HG02970 (cell line): ENCODE data around the gene SLC1A7.

Source experiments
- ATAC-seq: cut with Tn5 transposase; IDR thresholded peaks from one replicate; pipeline ENCODE4 v1.9.1; 2021; ENCODE audit warnings: mild to moderate bottlenecking, moderate library complexity, moderate number of reproducible peaks; ENCODE audit not compliant: unreplicated experiment, low FRiP score

The SLC1A7 gene

DNA sequence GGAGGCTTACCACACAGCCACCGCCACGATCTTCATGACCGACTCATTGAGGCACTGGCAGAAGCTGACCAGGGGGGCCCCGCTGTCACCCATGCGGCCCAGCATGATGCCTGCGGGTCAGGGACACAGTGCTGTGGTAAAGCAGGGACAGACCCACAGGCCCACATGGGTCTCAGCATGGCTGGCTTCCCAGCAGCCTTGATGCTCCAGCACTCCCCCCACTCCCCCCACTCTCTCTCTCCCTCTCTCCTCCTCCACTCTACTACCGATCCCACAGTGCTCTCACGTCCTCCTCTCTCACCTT is 49.0 kb downstream of the SLC1A7 start:
- no peak for ATAC-seq

DNA sequence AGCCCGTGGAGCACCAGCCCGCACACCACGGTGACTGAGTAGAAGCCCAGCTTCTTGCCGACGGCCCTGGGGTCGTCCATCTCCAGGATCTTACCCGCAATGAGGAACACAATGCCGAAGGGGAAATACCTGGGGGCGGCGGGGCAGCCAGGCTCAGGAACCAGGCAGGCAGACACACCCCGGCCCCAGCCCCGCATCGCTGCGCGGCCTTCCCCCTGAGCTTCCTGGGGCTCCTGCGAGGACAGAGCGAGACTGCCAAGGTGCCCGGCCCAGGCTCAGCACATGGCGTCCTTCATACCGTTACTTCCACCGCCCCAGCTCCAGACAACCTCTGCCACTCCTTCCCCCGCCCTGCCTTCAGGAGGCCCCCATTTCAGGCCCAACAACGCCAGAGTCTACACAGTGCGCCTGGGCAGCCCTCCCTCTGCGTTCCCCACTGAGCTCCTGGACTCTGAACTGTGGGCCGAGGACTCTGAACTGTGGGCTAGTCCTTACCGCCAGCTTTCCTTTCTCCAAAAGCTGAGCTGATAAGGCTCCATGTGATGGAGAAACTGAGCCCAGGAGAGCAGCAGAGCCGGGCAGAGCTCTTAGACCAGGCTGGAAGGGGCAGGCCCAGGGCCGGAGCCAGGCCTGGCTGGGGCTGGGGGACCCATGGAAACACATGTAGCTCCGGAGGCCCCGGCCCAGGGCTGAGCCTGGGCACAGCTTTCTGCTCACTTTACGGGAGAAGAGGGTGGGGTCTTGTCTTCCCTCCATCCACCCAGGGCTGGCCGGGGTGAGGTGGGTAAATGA is 49.6 kb downstream of the SLC1A7 start:
- no peak for ATAC-seq

DNA sequence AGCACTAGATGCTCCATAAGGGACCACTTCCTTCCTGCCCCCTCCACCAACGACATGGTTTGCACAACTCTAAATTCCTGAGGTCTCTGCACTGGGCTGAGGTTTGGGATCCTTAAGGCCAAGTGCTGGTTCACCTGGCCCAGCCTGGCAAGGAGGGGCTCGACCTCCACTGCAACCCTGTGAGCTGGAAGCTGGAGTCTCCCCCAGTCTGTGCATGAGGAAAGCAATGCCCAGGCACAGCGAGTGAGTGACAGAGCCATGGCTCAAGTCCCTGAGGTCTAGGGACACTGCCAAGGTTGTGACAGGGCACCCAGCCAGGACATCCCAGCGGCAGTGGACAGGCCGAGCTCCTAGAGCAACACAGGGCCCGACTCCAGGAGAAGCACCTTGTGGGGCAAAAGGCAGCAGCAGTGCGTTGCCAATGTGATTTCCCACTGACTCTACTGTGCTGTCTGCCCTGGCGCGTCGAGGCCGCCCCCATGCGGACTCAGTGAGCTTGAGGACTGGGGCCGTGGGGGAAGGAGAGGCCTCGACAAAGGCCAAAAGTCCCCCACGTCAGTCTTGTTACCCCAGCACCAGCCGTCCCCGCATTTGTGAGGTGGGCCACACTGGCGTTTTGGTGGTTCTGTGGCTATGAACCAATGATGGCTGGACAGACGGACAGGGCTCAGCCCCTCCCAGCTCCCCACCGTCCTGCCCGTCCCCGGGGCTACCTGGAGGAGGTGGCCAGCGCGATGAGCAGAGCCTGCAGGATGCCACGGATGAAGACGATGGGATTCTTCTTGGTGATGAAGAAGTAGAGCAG is 50.4 kb downstream of the SLC1A7 start:
- no peak for ATAC-seq

DNA sequence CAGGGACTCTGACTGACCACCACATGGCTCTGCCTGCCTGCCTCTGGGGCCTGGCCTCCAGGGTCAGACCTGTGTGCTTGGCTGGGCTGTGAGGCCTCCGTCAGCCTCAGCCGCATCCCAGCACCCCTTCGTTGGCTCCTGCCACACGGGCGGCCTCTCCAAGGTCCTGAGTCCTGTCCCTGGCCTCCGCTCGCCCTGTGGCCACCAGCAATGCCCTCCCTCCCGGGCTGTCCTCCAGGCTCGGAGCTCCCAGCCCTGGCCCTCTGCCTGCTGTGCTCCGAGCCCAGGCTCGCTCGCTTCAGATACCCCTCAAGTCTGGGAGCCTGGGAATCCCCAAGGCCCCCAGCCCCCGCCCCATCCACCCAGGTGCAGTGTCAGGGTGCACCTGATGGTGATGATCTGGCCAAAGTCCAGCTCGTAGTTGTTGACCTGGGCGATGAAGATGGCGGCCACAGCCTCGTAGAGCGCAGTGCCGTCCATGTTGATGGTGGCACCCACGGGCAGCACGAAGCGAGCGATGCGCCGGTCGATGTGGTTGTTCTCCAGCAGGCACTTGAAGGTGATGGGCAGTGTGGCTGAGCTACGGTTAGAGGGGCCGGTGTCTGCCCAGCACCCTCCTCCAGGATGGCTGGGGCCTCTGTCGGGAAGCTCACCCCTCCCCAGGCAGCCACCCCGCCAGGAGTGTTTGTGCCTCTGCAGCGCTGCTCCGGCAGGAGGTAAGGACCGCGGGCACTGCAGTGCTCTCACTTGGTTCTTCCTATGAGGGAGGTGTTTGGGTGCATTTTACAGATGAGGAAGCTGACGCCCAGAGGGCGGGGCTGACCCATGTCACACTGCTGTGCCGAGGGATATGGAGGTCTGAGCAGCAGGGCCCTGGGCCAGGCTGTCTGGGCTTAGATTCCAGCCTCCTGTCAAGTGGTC is 52.0 kb downstream of the SLC1A7 start:
- ATAC-seq = no peak

DNA sequence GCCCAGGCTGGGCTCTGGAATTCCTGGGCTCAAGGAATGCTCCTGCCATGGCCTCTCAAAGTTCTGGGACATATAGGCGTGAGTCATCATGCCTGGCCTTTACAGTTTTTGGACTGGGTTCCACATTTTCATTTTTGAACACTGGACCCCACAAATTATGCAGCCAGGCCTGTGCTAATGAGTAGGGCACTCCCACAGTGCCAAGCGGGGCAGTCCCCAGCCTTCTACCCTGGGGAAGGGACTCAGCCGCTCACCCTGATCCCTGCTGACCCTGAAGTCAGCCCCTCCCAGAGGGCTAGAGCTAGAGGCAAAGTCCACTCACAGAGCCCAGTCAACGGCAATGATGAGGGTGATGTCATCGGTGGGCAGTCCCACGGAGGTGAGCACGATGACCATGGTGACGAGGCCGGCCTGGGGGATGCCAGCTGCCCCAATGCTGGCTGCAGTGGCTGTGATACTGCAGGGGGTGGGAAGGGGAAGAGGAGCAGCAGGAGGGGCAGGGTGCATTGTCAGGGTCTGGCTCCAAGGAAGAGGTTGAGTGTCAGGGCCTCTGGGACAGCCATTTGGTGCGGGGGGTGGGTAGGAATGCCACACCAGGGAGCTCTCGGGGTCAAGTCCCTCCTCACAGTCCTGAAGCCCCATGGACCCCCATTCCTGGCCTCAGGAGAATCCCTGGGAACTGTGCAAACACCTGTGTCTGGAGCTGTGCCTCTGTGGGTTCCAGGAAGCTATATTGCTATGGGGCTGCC is 52.8 kb downstream of the SLC1A7 start:
- no peak for ATAC-seq

- ATAC-seq = no peak
Observed at GRCh38 chr1:53088616-53089300, 53.7 kb downstream of the SLC1A7 start.

DNA sequence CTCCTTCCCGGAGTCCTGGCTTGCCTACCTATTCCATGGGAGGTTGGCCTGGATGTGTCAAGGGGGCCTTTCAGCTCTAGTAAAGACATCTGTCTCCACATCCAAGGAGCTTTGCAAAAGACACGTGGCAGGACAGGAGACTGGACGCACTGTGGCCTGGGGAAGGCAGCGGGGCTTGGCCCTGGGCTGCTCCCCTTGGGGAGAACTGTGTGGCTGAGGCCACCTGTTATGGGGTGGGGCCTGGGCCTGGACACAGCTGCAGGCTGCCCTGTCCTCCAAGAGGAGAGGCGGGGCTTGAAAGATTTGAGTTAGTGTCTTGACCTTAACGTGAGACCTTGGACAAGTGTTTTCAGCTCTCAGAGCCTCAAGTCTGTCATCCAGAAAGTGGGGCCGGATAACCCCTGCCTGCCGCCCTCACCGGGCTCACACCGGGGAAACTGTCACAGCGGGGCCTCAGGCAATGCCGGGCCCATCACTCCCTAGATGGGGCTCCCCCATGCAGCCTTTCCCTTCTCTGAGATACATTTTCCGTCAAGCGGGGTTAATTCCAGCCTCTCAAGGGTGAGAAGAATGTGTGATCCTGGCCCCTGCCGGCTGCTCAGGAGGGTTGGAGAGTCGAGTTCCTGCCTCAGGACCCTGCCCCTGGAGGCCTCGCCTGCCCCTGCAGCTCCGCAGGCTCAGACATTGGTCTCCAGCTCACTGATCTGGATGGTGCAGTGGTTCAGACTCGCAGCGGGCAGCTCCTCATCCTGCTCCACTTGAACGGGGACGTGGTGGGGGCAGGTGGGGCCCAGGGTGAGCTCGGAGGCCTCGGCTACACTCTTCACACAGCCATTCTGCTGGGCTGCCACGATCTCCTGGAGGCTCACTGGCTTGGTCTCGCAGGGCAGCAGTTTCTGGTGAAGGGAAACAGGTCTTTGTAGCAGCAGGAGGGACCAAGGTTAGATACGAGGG is 54.8 kb downstream of the SLC1A7 start:
- ATAC-seq = no peak

- no peak for ATAC-seq
Observed at GRCh38 chr1:53086491-53087070, 55.9 kb downstream of the SLC1A7 start.

DNA sequence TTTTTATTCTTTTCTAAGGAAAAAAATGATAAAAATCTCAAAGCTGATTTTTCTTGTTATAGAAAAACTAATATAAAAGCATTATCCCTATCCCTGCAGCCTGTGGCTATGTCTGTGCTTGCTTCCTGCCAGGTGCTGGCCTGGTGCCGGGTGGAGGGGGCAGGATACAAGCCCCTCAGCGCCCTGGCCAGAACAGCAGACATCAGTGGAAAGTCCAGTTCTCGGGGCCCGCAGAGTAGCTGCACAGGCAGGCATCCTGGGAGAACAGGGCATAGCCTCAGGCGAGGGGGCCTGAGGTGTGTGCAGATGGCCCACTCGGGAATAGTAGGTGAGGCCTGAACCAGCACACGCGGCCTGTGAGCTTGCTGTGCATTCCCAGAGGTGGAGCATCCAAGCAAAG is 57.0 kb downstream of the SLC1A7 start:
- no peak for ATAC-seq

DNA sequence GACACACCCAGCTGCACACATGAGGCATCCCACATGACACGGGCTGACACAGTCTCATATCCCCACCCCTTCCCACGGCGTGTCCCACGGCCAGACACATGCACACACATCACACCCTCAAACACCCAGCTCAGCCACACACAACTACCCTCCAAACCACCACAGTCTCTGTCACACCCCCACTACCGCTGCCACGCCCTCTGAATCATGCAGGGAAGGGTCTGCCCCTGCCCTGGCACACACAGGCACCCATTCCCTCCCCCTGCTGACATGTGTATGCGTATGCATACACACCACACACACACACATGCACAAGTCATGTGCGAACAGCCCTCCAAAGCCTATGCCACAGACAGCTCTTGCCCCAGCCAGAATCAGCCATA is 57.9 kb downstream of the SLC1A7 start:
- ATAC-seq = no peak

DNA sequence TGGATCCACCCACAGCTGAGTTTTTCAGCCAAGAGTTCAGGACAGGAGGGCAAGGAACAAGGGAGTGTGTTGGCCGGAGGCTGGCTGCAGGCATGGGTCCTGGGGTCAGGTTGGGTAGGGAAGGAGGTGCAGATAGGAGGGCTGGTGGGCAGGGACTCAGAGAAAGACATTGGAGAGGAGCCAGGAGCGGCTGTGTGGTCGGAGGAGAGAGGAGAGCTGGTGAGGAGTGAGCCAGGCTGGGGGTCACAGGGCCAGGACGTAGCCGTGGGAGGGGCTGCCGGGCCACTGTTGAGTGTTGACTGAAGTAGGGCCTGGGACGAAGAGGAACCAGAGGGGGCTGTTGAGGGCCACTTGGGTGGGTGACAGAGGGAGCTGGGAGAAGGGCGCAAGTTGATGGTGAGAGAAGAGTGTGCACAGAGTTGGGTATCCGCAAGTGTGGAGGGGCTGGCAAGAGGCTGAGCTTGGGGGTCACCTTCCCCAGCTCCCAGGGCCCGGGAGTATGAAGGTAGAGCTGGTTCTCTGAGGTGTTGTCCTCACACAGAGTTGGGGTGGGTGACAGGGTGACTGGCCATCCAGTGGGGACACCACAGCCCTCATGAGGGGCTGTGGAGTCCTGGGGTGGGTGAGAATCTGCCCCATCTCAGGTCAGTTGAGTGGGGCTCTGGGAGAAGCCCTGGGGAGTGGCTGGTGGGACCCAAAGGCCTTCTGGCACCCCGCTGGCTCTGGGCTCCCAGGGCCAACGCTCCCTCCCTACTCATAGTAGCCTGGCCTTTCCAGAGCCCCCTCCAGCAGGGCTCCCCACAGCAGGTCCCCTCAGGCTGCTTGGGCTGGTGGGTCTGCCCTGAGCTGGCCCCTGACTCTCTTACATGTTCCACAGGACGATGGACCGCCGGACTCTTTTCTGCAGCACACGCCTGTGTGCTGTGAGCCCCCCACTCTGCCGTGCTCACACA is 58.5 kb downstream of the SLC1A7 start:
- ATAC-seq = no peak

DNA sequence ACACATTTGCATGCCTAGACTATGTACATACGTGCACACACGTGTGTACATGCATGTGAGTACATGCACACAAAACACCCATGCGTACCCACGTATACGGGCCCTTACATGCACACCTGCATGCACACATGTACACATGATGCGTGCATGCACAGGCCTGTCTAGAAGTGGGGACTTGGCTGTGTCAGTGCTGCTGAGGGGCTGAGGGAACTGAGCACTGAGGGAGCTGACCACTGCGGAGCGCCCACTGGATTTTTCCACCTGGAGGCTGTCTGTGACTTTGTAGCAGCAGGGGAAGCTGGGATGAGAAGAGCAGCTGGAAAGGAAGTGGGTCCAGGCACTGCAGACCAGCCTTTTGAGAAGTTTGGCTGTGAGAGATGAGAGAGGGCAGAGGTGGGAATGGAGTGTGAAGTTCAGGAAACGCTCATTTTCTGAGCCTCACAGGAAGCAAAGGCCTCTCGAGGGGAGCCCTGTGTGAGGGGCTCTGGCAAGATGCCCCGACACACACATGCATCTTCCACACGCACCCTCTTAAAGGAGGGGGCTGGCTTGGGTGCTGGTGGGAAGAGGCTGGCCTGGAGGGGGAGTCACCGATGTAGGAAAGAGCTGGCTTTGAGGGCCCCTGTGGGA is 59.5 kb downstream of the SLC1A7 start:
- ATAC-seq = no peak

DNA sequence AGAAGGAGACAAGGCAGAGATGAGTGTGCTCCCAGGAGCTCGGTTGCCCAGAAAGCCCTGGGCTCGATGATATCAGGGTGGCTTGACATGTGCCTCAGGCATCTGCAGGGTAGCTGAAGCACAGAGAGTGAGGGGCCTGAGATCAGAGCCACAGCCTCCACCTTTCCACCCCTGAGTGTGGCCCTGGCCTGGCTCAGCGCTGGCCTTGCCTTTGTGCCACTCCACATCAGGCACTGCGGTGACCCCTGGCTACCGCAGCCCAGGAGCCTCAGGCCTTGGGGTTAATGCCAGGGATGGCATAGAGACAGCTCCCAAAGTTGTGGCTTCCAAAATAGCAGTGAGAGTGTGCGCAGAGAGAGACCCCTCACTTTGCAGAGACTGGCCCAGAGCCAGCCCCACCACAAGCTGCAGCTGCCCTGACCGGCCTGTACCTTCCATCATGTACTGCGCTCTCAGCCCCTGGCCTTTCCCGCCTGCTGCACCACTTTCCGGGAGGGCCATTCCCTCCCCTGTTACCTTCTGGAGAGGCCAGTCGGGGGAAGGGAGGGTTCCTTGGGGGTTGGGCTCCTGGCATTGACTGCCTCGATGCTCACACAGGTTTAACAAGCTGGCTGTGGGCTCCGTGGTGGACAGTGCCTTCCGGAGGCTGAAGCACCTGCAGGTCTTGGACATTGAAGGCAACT is 60.9 kb downstream of the SLC1A7 start:
- ATAC-seq = no peak

- ATAC-seq = no peak
Observed at GRCh38 chr1:53080769-53081168, 61.7 kb downstream of the SLC1A7 start.

DNA sequence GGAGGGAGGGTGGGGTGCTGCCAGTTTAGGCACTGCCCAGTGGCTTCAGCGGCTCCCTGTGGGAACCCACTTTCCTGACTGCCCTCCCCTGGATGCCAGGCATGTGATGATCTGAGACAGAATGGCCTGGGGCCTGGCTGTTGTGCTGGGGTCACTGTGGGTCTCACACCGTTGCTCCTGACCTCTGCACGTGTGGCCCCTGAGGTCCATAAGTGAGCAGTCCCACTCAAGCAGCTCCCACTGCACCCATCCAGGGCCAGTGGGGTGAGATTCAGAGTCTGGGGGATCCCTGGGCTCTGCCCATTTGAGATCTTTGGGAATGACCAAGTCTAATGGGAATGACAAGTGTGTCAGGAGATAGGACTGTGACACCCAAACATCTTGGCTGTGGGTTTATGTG is 62.4 kb downstream of the SLC1A7 start:
- no peak for ATAC-seq

- no peak for ATAC-seq
Observed at GRCh38 chr1:53079251-53079650, 63.2 kb downstream of the SLC1A7 start.
